ENCODE data around the gene PUS10. TPM values are rescaled to one million over a fixed set of nuclear protein-coding genes. Genes with fewer than 3 reads are reported as not detected.
"Not testable (repeated sequence)": the region's sequence is repeated elsewhere in the genome, so short reads cannot be mapped to it uniquely, and the experiment has no call there.

PUS10 gene
- total RNA-seq, 3 donors from 2014 or later = 6.5 to 8.4 (median 6.5) TPM

DNA sequence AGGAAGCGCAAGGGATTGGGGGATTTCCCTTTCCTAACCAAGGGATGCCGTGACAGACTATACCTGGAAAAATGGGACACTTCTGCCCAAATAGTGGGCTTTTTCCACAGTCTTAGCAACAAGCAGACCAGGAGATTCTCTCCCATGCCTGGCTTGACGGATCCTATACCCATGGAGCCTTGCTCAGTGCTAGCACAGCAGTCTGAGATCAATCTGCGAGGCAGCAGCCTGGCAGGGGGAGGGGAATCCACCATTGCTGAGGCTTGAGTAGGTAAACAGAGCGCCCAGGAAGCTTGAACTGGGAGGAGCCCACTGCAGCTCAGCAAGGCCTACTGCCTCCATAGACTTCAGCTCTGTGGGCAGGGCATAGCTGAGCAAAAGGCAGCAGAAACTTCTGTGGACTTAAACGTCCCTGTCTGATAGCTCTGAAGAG lies 3.2 kb upstream of the PUS10 start:
- Mint-ChIP-seq H3K27me3 (ENCODE audit: low read depth) (no peaks in the 10 kb centered on the region), H3K4me1 (ENCODE audit: low read depth) (peaks cover 42% of the 10 kb centered on the region), H3K9me3 (no peaks in the 10 kb centered on the region)

DNA sequence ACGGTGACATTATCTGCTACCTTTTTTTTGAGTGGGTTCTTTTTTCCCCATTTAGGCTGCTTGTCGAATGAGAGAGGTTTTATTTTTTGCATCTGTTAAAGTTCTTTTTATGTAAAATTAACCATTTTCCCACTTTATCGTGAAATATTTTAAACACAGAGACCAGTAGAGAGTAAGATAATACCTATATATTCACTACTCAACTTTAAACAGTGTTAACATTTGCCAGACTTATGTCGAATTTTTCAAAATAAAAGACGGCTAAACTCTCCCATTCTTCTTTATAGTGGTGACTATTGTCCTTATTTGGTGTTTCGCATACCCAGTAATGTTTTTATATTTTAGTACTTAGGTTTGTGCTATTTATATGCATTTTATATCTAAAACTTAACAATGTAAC lies 743 bp upstream of the PUS10 start:
- H3K4me1 Mint-ChIP-seq (ENCODE audit: low read depth) = peaks cover 43% of the 10 kb centered on the region
- no peak for ATAC-seq

More for the DNA sequence above, 3.2 kb upstream of the PUS10 start:
- DNase-seq (no peak), ATAC-seq (no peak)
- Mint-ChIP-seq H3K36me3 (ENCODE audit: insufficient read depth) (peaks cover 21% of the 10 kb centered on the region), H3K4me3 (no peak overlapping the region)

DNA sequence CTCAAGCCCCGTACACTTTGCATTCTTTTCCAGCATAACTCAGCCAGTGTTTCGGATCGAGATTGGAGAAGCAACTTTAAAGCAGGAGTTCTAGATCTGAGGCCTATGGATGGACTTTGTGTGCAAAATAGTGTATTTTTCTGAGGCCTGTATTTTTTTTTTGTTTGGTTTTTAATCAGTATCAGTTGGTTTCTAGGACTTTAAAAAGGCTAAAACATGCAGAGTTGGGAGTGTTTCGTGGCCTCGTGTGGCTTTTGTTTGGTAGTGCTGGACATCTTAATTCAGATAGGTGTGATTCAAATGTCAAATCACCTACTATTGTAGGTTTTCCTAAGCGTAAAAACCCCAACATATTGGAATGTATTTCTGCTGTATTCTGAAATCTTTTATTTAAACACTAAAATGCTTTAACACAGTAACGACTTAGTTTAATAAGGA lies 282 bp upstream of the PUS10 start:
- H3K4me1 Mint-ChIP-seq (ENCODE audit: low read depth) = peaks cover 41% of the 10 kb centered on the region
- peaks cover 14% of the 10 kb centered on the region for H3K36me3 Mint-ChIP-seq (ENCODE audit: insufficient read depth)
- peak overlapping the region; percentile 93 for H3K4me3 Mint-ChIP-seq
- no peak for ATAC-seq
- H3K9me3 Mint-ChIP-seq = no peaks in the 10 kb centered on the region
- H3K27me3 Mint-ChIP-seq (ENCODE audit: low read depth) = no peaks in the 10 kb centered on the region
- no peak for DNase-seq

More for the DNA sequence above, 743 bp upstream of the PUS10 start:
- no peaks in the 10 kb centered on the region for H3K27me3 Mint-ChIP-seq (ENCODE audit: low read depth)
- H3K9me3 Mint-ChIP-seq = no peaks in the 10 kb centered on the region
- DNase-seq = no peak
- peaks cover 16% of the 10 kb centered on the region for H3K36me3 Mint-ChIP-seq (ENCODE audit: insufficient read depth)
- peak overlapping the region; percentile 93 for H3K4me3 Mint-ChIP-seq

DNA sequence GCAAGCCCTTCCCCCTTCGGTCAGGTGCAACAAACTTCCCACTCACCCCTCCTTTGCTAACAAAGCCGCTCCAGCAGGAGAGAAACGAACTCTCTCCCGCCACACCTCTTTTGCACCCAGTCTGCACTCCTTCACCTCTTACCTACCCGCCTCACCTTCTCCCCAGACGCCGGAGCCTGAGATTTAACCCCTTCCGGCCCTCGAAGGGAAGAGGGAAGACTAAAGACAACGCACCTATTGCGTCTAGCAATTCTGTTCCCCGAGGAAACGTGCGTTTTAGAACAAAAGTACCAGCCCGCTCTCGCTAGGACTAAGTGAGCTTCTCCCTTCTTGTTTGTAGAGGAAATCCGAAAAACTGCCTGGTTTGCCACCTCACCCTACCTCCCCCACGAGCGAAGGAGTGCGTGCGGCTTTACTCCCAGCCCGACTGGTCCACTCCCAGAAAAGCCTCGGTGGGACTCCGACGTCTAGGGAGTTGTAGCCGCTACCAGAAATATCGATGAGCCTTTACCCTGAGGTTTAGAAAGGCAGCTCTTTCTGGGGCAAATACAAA lies 976 bp downstream of the PUS10 start:
- Mint-ChIP-seq H3K4me1 (ENCODE audit: low read depth) (peaks cover 41% of the 10 kb centered on the region), H3K27me3 (ENCODE audit: low read depth) (no peaks in the 10 kb centered on the region), H3K36me3 (ENCODE audit: insufficient read depth) (peaks cover 10% of the 10 kb centered on the region), H3K4me3 (peak overlapping the region; percentile 93), H3K9me3 (no peaks in the 10 kb centered on the region)
- ATAC-seq = peak; percentile 74
- DNase-seq = peak; percentile 54

DNA sequence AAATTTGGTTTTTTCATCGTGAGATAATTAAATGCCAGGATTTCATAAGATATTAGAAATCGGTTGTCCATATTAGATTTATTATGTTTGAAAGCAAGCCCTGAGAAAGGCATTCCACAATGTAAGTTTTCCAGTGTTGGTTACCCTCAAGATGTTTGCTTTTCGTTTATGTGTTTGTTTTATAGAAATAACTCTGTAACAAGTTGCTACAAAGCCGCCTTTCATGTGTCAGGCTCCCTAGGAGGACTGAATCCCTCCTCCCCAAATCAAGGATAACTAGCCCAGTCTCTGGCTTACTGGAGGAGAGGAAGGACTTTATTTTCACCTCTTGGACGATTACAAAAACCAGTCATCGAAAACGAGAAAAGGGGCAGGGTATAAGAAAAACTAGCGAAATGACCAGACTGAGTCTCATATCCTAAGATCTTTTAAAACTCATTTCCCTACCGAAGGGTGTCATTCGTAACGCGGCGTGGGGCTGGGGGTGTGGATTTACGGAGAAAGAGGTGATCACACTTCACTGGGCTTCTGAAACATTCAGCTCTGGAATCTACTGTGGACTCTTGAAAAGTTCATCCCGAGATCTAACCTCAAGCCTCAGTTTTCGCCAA lies 1.6 kb downstream of the PUS10 start:
- H3K4me3 Mint-ChIP-seq = peak overlapping the region; percentile 93
- ATAC-seq (peak; percentile 20 to 23), DNase-seq (no peak)
- H3K4me1 Mint-ChIP-seq (ENCODE audit: low read depth) = peaks cover 37% of the 10 kb centered on the region
- peaks cover 4% of the 10 kb centered on the region for H3K36me3 Mint-ChIP-seq (ENCODE audit: insufficient read depth)
- H3K9me3 Mint-ChIP-seq = no peaks in the 10 kb centered on the region
- H3K27me3 Mint-ChIP-seq (ENCODE audit: low read depth) = no peaks in the 10 kb centered on the region

DNA sequence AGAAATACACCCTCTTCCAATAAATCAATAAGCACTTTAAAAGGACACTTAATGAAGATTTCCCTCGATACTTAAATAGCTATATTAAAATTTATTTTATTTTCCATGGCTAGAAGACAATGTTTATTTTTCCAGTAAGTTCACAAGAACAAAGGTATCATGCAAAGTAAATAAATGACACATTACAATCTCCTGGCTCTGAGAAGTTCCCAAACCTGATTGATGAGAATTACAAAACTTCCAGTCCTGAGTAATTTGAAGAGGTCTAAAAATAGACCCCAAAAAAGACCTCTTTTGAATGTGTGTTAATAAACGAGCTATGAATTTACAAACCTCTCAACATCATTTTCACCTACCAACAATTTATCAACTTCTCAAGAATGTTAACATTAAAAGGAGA lies 2.1 kb downstream of the PUS10 start:
- H3K36me3 Mint-ChIP-seq (ENCODE audit: insufficient read depth) = peaks cover 2% of the 10 kb centered on the region
- no peak for ATAC-seq
- DNase-seq = no peak
- peaks cover 36% of the 10 kb centered on the region for H3K4me1 Mint-ChIP-seq (ENCODE audit: low read depth)
- peak overlapping the region; percentile 93 for H3K4me3 Mint-ChIP-seq
- H3K9me3 Mint-ChIP-seq = no peaks in the 10 kb centered on the region
- H3K27me3 Mint-ChIP-seq (ENCODE audit: low read depth) = no peaks in the 10 kb centered on the region

DNA sequence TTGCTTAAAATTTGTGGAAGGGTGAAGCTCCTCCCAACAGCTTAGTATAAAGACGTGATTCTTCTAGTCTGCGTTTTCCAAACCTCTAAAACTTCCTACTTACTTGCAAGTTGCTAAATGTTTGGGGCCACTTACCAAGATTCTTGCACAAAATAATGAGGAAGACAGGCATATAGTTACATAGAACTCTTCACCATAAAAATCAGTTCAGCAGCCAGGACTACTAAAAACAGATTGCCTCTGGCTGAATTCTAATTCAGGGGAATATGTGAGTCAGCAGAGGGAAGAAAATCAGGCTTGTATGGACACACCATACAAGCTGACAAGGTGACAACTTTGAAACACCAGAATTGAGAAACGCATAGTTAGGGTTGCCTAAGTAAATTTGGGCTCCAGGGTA lies 3.3 kb downstream of the PUS10 start:
- no peak for ATAC-seq
- H3K36me3 Mint-ChIP-seq (ENCODE audit: insufficient read depth) = no peaks in the 10 kb centered on the region
- H3K4me3 Mint-ChIP-seq = peak overlapping the region; percentile 38
- no peaks in the 10 kb centered on the region for H3K9me3 Mint-ChIP-seq
- DNase-seq = no peak
- peaks cover 28% of the 10 kb centered on the region for H3K4me1 Mint-ChIP-seq (ENCODE audit: low read depth)
- no peaks in the 10 kb centered on the region for H3K27me3 Mint-ChIP-seq (ENCODE audit: low read depth)

DNA sequence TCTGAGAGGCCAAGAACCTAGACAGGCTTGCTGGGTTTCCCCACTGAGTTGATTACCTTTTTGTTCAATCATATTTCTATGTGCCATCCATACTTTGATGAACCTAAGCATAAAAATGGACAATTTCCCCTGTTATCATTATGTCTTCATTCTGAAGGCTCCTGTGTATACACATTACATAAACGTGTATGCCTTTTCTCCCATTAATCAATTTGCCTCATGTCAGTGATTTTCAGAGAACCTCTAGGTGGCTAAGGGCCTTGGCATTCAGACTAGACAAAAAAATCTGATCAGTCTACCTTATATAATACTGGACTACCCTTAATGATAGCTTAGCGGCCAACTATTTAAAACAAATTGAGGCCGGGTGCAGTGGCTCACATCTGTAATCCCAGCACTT lies 4.7 kb downstream of the PUS10 start:
- no peaks in the 10 kb centered on the region for H3K9me3 Mint-ChIP-seq
- H3K4me3 Mint-ChIP-seq = no peak overlapping the region
- peaks cover 18% of the 10 kb centered on the region for H3K4me1 Mint-ChIP-seq (ENCODE audit: low read depth)
- no peaks in the 10 kb centered on the region for H3K27me3 Mint-ChIP-seq (ENCODE audit: low read depth)
- ATAC-seq = no peak
- H3K36me3 Mint-ChIP-seq (ENCODE audit: insufficient read depth) = no peaks in the 10 kb centered on the region
- DNase-seq = no peak

DNA sequence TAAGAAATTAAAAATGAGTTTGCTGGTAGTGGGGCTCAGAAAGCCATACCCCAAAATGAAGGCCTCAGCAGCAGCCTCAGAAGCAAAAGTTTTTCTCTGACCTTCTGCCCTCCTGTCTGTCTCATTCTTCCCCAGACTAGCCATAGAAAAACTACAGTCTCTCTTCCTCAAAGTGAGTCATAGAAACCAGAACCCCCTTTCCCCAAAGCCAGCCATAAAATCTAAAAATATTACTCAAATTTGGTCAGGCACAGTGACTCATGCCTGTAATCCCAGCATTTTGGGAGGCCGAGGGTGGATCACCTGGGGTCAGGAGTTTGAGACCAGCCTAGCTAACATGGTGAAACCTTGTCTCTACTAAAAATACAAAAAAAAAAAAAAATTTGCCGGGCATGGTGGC lies 5.8 kb downstream of the PUS10 start:
- H3K4me3 Mint-ChIP-seq; H3K9me3 Mint-ChIP-seq; H3K27me3 Mint-ChIP-seq (ENCODE audit: low read depth); H3K36me3 Mint-ChIP-seq (ENCODE audit: insufficient read depth); ATAC-seq; DNase-seq: not testable (repeated sequence)
- peaks cover 14% of the 10 kb centered on the region for H3K4me1 Mint-ChIP-seq (ENCODE audit: low read depth)

DNA sequence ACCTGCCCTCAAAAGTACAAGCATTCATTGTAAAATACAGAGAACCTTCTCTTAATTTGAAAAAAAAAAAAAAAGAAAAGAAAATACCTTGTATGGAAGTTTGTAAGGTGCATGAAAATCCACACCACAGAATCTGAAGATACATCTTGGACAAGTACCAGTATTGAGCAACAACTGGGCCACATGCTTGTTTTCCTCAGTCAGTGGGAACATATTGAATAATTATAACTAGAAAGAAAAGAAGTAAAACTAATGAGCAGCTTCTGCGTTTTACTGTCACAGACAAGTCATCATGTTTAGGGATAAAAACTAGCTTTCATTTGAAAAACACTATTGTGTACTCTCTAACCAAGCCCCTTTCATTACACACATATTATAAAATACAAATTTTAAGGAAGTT lies 6.4 kb downstream of the PUS10 start:
- H3K9me3 Mint-ChIP-seq = no peaks in the 10 kb centered on the region

DNA sequence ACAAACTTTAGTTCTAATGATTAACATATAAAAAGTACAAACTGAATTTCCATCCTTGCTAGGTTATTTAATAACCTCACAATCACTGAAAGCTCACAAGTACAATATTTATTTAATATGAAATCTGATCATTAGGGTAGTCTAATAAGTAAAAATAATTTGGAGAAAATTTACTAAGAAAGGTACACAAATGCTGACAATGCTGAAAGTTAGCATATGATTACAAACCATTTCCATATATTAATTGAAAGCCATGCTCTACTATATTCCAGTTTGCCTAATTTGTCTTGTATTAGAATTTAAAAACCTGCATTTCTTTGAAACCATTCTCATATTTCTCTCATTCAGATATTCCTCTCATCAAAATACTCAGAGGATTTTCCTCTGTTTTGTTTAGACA lies 8.7 kb downstream of the PUS10 start:
- Mint-ChIP-seq H3K36me3 (ENCODE audit: insufficient read depth) (no peaks in the 10 kb centered on the region), H3K27me3 (ENCODE audit: low read depth) (no peaks in the 10 kb centered on the region), H3K9me3 (no peaks in the 10 kb centered on the region), H3K4me1 (ENCODE audit: low read depth) (peaks cover 2% of the 10 kb centered on the region), H3K4me3 (no peak overlapping the region)
- DNase-seq (no peak), ATAC-seq (no peak)

More for the DNA sequence above, 6.4 kb downstream of the PUS10 start:
- no peaks in the 10 kb centered on the region for H3K27me3 Mint-ChIP-seq (ENCODE audit: low read depth)
- no peaks in the 10 kb centered on the region for H3K36me3 Mint-ChIP-seq (ENCODE audit: insufficient read depth)
- ATAC-seq = no peak
- DNase-seq = no peak
- no peak overlapping the region for H3K4me3 Mint-ChIP-seq
- peaks cover 14% of the 10 kb centered on the region for H3K4me1 Mint-ChIP-seq (ENCODE audit: low read depth)

DNA sequence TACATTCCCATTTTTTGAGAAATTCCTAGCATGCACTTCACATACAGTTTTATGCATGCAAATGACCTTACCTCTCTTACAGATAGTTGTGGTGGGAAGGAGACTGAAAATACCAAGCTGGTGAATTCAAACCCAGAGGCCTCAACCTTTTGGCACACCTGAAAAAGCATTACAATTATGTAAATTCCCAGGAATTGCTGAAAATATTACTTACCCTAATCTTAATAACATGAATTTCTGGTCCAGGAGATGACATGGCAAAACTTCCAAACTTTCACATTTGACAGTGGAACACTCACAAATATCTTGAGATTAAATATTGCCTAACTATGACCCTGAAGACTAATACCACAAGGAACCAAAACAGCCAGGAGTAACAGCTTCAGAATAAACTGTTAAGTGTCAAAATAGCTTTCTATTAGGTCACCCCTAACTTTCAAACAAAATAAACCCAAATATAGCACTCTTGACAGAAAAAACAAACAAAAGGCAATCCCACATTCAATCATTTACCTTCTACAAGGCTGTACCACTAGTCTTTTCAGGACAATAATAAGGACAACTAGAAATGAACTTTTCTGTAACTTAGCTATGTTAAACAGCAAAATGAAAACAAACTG lies 11.5 kb downstream of the PUS10 start:
- DNase-seq (no peak), ATAC-seq (no peak)
- Mint-ChIP-seq H3K9me3 (no peaks in the 10 kb centered on the region), H3K4me3 (no peak overlapping the region), H3K27me3 (ENCODE audit: low read depth) (no peaks in the 10 kb centered on the region), H3K4me1 (ENCODE audit: low read depth) (no peaks in the 10 kb centered on the region), H3K36me3 (ENCODE audit: insufficient read depth) (peaks cover 2% of the 10 kb centered on the region)

DNA sequence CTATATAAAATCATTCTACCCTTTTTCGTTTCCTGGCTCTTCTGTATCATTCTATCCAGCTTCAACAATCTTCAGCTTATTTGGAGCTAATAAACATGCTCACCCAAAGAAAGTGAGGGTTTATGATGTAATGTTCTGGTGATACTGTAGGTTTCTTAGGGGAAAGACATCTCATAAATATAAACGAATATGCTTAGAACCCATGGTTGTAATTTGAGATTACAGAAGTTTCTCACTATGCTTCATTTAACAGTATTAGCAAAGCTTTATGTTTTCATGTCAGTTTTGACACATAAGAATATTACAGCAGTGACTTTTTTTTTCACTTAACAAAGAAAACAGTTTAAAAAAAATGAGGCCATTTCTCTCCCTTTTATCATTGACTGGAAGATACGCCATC lies 12.3 kb downstream of the PUS10 start:
- Mint-ChIP-seq H3K36me3 (ENCODE audit: insufficient read depth) (peaks cover 2% of the 10 kb centered on the region), H3K4me3 (no peak overlapping the region), H3K27me3 (ENCODE audit: low read depth) (no peaks in the 10 kb centered on the region), H3K4me1 (ENCODE audit: low read depth) (no peaks in the 10 kb centered on the region), H3K9me3 (no peaks in the 10 kb centered on the region)
- ATAC-seq = no peak
- no peak for DNase-seq

DNA sequence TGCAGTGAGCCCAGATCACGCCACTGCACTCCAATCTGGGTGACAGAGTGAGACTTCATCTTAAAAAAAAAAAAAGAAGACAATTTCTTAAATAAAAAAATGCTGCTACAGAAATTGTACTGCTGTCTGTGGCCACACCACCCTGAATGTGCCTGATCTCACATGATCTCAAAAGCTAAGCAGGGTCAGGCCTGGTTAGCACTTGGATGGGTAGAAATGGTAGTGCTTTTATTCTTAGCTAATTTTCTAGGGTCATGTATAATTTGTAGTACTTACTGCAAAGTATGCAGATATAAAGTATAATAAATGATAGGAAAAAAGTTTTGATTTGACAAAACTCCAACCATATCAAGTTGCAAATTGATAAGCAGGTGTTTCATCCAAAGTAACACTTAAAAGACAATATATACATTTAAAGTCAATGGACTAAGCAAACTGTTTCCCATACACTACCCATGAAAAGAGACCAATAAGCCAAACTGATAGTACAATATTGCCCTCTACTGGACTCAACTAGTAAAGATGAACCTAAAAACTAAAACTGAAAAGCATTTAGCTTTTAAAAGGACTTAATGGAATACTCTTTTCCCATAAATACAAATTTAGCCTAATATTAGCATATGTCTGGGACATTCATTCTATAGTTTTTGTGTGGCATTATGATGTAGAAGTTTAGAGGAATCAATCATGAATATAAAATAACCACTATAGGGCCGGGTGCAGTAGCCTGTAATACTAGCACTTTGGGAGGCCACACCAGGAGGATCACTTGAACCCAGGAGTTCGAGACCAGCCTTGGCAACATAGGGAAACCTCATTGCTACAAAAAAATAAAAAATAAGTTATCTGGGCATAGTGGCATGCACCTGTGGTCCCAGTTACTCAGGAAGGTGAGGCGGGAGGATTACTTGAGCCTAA lies 19.2 kb downstream of the PUS10 start:
- H3K36me3 Mint-ChIP-seq (ENCODE audit: insufficient read depth) = no peaks in the 10 kb centered on the region

More for the DNA sequence above, 19.2 kb downstream of the PUS10 start:
- H3K9me3 Mint-ChIP-seq = no peaks in the 10 kb centered on the region
- ATAC-seq (peak in 1 of 2 donors; percentile 61), DNase-seq (no peak)
- H3K4me1 Mint-ChIP-seq (ENCODE audit: low read depth) = peaks cover 2% of the 10 kb centered on the region
- no peaks in the 10 kb centered on the region for H3K27me3 Mint-ChIP-seq (ENCODE audit: low read depth)
- no peak overlapping the region for H3K4me3 Mint-ChIP-seq

Data from activated T-cell treated with anti-CD3 and anti-CD28 coated beads, Interleukin-2, amount 50 U/mL, for 4 hours (primary cell).